Amniotic epithelial cell (primary cell): ENCODE results near the gene BLM.

ENCODE experiments used
- DNase-seq: peaks from one replicate; pipeline ENCODE4 v3.0.0-alpha.2; 2010; ENCODE audit warnings: low read depth

Gene BLM

GRCh38 chr15:90790561-90790960 lies 73.4 kb downstream of the BLM start:
- peak; percentile 38 for DNase-seq

- no peak for DNase-seq
Observed at GRCh38 chr15:90794538-90794937, 77.4 kb downstream of the BLM start.

GRCh38 chr15:90799639-90800170 lies 82.6 kb downstream of the BLM start:
- no peak for DNase-seq

GRCh38 chr15:90801803-90802202 lies 84.7 kb downstream of the BLM start:
- no peak for DNase-seq

- DNase-seq, result no peak
Observed at GRCh38 chr15:90807074-90807785, 90.1 kb downstream of the BLM start.

- DNase-seq, result peak; percentile 59
Observed at GRCh38 chr15:90807786-90808086, 90.6 kb downstream of the BLM start.

GRCh38 chr15:90808517-90809235 lies 91.5 kb downstream of the BLM start:
- no peak for DNase-seq

GRCh38 chr15:90809536-90809935 lies 92.4 kb downstream of the BLM start:
- peak; percentile 53 for DNase-seq

- no peak for DNase-seq
Observed at GRCh38 chr15:90810354-90810753, 93.2 kb downstream of the BLM start.

GRCh38 chr15:90812171-90812957 lies 95.2 kb downstream of the BLM start:
- DNase-seq, result no peak

- no peak for DNase-seq
Observed at GRCh38 chr15:90812958-90813265, 95.8 kb downstream of the BLM start.

- DNase-seq, result no peak
Observed at GRCh38 chr15:90813796-90814190, 96.6 kb downstream of the BLM start.

GRCh38 chr15:90814191-90814821 lies 97.2 kb downstream of the BLM start:
- peak; percentile 33 for DNase-seq

GRCh38 chr15:90816401-90817116 lies 99.4 kb downstream of the BLM start:
- no peak for DNase-seq

GRCh38 chr15:90817117-90818057 lies 100.2 kb downstream of the BLM start:
- DNase-seq, result no peak

- no peak for DNase-seq
Observed at GRCh38 chr15:90818251-90819210, 101.4 kb downstream of the BLM start.

- no peak for DNase-seq
Observed at GRCh38 chr15:90819390-90819789, 102.2 kb downstream of the BLM start.

GRCh38 chr15:90819850-90820249 lies 102.7 kb downstream of the BLM start:
- DNase-seq, result no peak

- DNase-seq, result no peak
Observed at GRCh38 chr15:90820481-90820880, 103.3 kb downstream of the BLM start.
